HAP-1 (cell line): Measurements from ENCODE around the gene PCDHGA9.
"Not testable (repeated sequence)": the region's sequence is repeated elsewhere in the genome, so short reads cannot be mapped to it uniquely, and the experiment has no call there.

ENCODE experiments used
- DNase-seq, 2 experiments: peaks; one replicate each; pipeline ENCODE4 v3.0.0-alpha.2; 2016 to 2020; ENCODE audit warnings: low spot score in 2 of 2
- H3K27me3 ChIP-seq: fragments of 250-450 bp; sonication (Bioruptor Pico); 2 replicates; pipeline ENCODE4 v1.5.1; 2020; ENCODE audit warnings: low read depth, mild to moderate bottlenecking, moderate library complexity
- H3K36me3 ChIP-seq: fragments of 250-450 bp; sonication (Bioruptor Pico); replicated peaks from 2 replicates; pipeline ENCODE4 v1.5.1; 2020; ENCODE audit warnings: mild to moderate bottlenecking
- H3K4me1 ChIP-seq: fragments of 250-450 bp; sonication (Bioruptor Pico); 2 replicates; pipeline ENCODE4 v1.5.1; 2020; ENCODE audit warnings: mild to moderate bottlenecking
- H3K4me3 ChIP-seq: fragments of 250-450 bp; sonication (Bioruptor Pico); 2 replicates; pipeline ENCODE4 v1.5.1; 2020; ENCODE audit warnings: mild to moderate bottlenecking, moderate library complexity
- H3K9me3 ChIP-seq: fragments of 250-450 bp; sonication (Bioruptor Pico); 2 replicates; pipeline ENCODE4 v1.5.1; 2020; ENCODE audit warnings: mild to moderate bottlenecking, moderate library complexity
- in situ Hi-C: fragments of 300-500 bp; cut with MboI; formaldehyde crosslinking; loops from 3 replicates; pipeline ENCODE4 v1.14.3; 2020; ENCODE audit warnings: low sequenced_read_pairs, inconsistent platforms, mixed read lengths

PCDHGA9 gene

GRCh38 chr5:141432726-141433125 is 30.1 kb downstream of the PCDHGA9 start:
- H3K9me3 ChIP-seq, in situ Hi-C loops, H3K4me3 ChIP-seq, H3K36me3 ChIP-seq, H3K27me3 ChIP-seq, DNase-seq, H3K4me1 ChIP-seq: not testable (repeated sequence)

DNA sequence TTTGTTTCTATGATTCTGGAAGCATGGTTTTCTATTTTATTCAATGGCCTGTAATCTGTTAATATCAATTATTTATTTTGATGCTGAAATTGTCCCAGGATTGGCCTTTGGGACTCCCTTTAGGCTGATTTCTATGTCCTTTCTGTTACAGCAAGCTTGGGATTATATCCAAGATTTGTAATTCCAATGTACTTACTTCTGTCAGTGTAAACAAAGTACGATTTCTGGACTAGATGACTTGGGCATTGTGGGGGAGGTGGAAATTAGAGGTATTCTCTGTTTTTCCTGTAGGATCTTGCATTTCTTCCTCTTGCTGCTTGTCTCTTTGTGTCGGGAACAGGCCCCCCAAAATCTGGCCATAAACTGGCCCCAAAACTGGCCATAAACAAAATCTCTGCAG is 31.4 kb downstream of the PCDHGA9 start:
- in situ Hi-C loops = no loop called here
- Histone ChIP-seq H3K9me3 (no peaks in the 10 kb centered on the region), H3K4me1 (no peaks in the 10 kb centered on the region), H3K27me3 (no peaks in the 10 kb centered on the region), H3K36me3 (no peaks in the 10 kb centered on the region), H3K4me3 (no peak overlapping the region)
- DNase-seq = no peak

DNA sequence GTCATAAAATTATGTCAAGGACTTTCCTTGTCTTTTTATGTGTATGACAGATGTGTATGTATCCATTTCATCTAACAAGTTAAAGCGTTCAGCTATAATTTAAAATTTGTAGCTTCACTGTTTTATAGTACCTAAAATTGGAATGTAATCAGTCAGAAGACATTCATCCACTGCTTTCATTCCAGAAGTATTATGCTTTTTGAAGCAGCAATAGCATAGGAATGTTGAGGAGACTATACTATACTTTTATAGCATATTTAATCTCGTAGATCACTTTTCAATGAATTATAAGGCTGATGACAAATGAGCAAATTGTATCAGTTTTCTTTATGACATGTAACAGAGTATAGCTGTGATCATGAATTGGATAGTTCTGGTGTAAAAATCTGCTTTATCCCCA is 34.6 kb downstream of the PCDHGA9 start:
- DNase-seq = no peak
- in situ Hi-C loops = no loop called here
- Histone ChIP-seq H3K4me1 (no peaks in the 10 kb centered on the region), H3K9me3 (no peaks in the 10 kb centered on the region), H3K27me3 (no peaks in the 10 kb centered on the region), H3K4me3 (no peak overlapping the region), H3K36me3 (no peaks in the 10 kb centered on the region)

- Histone ChIP-seq H3K9me3 (no peaks in the 10 kb centered on the region), H3K27me3 (no peaks in the 10 kb centered on the region), H3K4me1 (no peaks in the 10 kb centered on the region), H3K36me3 (no peaks in the 10 kb centered on the region), H3K4me3 (no peak overlapping the region)
- in situ Hi-C loops = no loop called here
- DNase-seq = no peak
These were observed 37.0 kb downstream of the PCDHGA9 start for GRCh38 chr5:141439411-141440141.

- no peak for DNase-seq
- Histone ChIP-seq H3K9me3 (no peaks in the 10 kb centered on the region), H3K27me3 (no peaks in the 10 kb centered on the region), H3K4me3 (no peak overlapping the region), H3K4me1 (no peaks in the 10 kb centered on the region; the same call in 1 of the 2 replicates), H3K36me3 (no peaks in the 10 kb centered on the region)
- in situ Hi-C loops = no loop called here
These were observed 37.8 kb downstream of the PCDHGA9 start for GRCh38 chr5:141440341-141440740.

- Histone ChIP-seq H3K4me3 (no peak overlapping the region), H3K27me3 (no peaks in the 10 kb centered on the region), H3K9me3 (no peaks in the 10 kb centered on the region), H3K36me3 (no peaks in the 10 kb centered on the region), H3K4me1 (no peaks in the 10 kb centered on the region; the same call in 1 of the 2 replicates)
- no peak for DNase-seq
- in situ Hi-C loops = no loop called here
These were observed 39.1 kb downstream of the PCDHGA9 start for GRCh38 chr5:141441571-141442170.
